PFSK-1 (cell line): Measurements from ENCODE around the gene KHNYN. TPM values are rescaled to one million over a fixed set of nuclear protein-coding genes. Genes with fewer than 3 reads are reported as not detected.
A peak's percentile ranks its signal among the peaks of the same experiment; 100 is the strongest.

Experiments used
- FOXP2 ChIP-seq: optimal IDR thresholded peaks from 2 replicates; pipeline ENCODE3; 2011; ENCODE audit warnings: borderline replicate concordance, control low read depth, inconsistent platforms; ENCODE audit not compliant: insufficient read depth; ENCODE audit errors: extremely low read length, extremely low read depth
- POLR2AphosphoS5 ChIP-seq: IDR thresholded peaks from 2 replicates; pipeline ENCODE4 v1.6.1; 2012; ENCODE audit warnings: low read depth, mild to moderate bottlenecking, control low read depth, low read length, moderate library complexity
- SIN3A ChIP-seq: IDR thresholded peaks from 2 replicates; pipeline ENCODE4 v1.6.1; 2012; ENCODE audit warnings: mild to moderate bottlenecking, low read length, moderate library complexity, borderline replicate concordance; ENCODE audit not compliant: insufficient read depth
- TAF1 ChIP-seq: IDR thresholded peaks from 2 replicates; pipeline ENCODE4 v1.6.1; 2012; ENCODE audit warnings: low read length, control low read depth, borderline replicate concordance; ENCODE audit not compliant: insufficient read depth
- polyA plus RNA-seq: library from polyadenylated mRNA; unstranded; fragments of >200 nt; gene quantifications from one replicate; pipeline ENCODE4 v1.2.1, GENCODE V29; 2012; ENCODE audit warnings: low read depth, missing spikeins; ENCODE audit not compliant: insufficient read length
- TF ChIP-seq, protein P1 (sequence below), 2 experiments: IDR thresholded peaks; 2 replicates each; pipeline versions ENCODE4 v1.6.1 to v1.8.0; 2011 to 2012; ENCODE audit warnings: low read depth in 2 of 2, low read length in 2 of 2, control low read depth in 1 of 2, inconsistent platforms in 1 of 2, mild to moderate bottlenecking in 1 of 2, moderate library complexity in 1 of 2; ENCODE audit not compliant: insufficient read depth in 1 of 2

Gene KHNYN
- polyA plus RNA-seq: 31.6 TPM

DNA sequence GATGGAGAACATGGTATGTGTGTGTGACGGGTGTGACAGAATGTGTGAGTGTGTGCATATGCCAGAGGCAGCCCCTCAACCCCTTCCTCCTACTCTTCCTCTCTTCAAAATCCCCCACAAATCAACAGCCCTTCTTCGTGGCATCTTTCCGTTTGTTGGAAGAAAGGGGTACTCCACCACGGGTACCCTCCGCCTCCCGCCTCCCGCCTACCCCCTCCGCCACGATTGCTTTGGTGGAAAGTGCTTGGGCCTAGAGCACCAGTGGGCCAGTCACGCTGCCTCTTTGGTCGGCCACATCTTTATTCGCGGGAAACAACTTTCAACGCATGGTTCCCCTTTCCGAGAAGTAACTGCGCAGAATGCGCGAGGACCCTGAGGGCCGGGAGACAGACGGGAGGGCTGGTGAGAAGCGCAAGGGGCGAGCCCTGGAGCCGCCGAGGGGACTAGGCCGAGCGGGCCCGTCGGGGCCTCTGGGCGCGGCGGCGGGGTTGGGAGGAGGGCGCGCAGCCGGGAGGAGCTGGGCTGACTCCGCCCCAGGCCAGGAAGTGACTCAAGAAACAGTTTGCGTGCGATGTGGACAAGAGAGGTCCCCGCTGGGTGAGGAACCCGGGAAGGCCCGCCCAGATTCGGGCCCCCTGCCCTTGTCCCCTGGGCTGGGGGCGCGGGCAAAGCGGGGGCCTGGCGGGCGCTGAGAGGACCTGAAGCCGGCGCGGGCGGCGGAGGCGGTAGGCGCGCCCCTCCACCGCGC lies at the start of gene KHNYN, which contains the start of gene CBLN3:
Gene KHNYN (plus strand): TSS at position 560 of the 748 bp plus-strand sequence. CDS start 777 bp downstream, outside the sequence.
Gene CBLN3 (minus strand): TSS at position 274 of the 748 bp plus-strand sequence. CDS start 614 bp downstream, outside the sequence.
- peak; percentile 72 for TF ChIP-seq FOXP2
- TF ChIP-seq POLR2AphosphoS5: peak; percentile 68
- TF ChIP-seq TAF1: no peak

DNA sequence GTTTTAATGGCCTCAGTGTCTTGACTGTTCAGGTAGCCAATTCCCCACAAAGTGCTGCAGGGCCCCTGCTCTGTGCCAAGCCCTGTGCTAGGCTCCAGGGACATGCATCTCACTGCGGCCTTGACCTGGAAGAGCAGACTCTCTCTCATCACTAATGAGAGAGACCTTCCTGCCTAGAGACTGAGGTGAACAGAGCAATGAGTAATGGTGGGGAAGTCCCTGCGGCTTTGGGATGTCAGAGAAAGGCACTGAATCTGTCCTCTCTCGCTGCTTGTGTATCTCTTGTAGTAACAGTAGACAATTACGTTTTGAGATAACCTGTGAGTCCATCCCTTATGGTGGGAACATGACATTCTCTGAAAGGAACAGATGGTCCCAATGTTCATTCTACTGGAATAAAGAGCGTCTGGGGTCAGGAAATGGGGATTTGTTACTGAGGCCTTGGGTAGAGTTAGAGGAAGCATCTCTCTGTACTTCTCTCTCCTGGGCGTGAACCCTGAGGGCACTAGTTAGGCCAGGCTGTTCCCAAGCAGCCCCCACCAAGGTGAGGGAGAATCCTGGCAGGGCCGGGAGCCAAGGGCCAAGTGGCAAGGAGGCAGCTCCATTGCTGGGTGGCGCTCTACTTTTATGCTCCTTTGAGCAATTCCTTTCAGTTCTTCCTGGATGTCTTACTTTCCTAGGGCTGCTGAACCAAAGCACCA lies 48.2 kb upstream of the KHNYN start:
- TF ChIP-seq POLR2AphosphoS5 (no peak), TAF1 (no peak), FOXP2 (no peak), SIN3A (no peak)
- TF ChIP-seq, protein P1, sequence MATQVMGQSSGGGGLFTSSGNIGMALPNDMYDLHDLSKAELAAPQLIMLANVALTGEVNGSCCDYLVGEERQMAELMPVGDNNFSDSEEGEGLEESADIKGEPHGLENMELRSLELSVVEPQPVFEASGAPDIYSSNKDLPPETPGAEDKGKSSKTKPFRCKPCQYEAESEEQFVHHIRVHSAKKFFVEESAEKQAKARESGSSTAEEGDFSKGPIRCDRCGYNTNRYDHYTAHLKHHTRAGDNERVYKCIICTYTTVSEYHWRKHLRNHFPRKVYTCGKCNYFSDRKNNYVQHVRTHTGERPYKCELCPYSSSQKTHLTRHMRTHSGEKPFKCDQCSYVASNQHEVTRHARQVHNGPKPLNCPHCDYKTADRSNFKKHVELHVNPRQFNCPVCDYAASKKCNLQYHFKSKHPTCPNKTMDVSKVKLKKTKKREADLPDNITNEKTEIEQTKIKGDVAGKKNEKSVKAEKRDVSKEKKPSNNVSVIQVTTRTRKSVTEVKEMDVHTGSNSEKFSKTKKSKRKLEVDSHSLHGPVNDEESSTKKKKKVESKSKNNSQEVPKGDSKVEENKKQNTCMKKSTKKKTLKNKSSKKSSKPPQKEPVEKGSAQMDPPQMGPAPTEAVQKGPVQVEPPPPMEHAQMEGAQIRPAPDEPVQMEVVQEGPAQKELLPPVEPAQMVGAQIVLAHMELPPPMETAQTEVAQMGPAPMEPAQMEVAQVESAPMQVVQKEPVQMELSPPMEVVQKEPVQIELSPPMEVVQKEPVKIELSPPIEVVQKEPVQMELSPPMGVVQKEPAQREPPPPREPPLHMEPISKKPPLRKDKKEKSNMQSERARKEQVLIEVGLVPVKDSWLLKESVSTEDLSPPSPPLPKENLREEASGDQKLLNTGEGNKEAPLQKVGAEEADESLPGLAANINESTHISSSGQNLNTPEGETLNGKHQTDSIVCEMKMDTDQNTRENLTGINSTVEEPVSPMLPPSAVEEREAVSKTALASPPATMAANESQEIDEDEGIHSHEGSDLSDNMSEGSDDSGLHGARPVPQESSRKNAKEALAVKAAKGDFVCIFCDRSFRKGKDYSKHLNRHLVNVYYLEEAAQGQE (IDR thresholded peaks at IDR 0.05; ENCODE audit: insufficient read depth in 1 of 2, low read depth in 2 of 2, low read length in 2 of 2): no peak

DNA sequence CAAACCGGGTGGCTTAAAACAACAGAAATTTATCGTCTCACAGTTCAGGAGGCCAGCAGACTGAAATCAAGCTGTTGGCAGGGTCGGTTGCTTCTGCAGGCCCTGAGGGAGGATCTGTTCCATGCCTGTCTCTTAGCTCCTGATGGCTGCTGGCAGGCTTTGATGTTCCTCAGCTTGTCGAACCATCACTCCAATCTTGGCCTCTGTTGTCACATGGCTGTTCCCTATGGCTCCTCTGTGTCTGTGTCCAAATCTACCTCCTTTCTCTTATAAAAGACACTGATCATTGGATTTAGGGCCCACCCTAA lies 47.7 kb upstream of the KHNYN start:
- no peak for TF ChIP-seq POLR2AphosphoS5
- TF ChIP-seq TAF1: no peak
- TF ChIP-seq, protein P1 (IDR thresholded peaks at IDR 0.05; ENCODE audit: insufficient read depth in 1 of 2, low read depth in 2 of 2, low read length in 2 of 2): no peak
- TF ChIP-seq FOXP2: no peak
- TF ChIP-seq SIN3A: no peak

DNA sequence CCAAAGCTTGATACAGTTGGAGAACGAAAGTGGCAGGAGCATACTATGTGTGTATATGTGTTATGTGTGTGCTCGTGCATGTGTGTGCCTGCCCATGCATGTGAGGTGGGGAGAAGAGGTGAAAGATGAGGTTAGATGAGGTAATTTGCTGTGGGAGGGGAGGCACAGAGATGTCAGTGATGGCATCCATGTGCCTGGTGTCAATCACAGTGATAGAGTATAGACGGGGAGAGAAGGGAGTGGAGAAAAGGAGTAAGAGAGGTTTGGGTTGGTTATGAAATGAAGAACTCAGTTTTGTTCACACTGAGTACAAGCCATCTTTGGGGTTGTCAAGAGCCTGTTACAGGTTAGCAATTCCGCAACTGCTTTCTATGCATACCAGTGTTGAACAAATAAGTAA lies 45.6 kb upstream of the KHNYN start:
- no peak for TF ChIP-seq TAF1
- TF ChIP-seq POLR2AphosphoS5: no peak
- TF ChIP-seq, protein P1 (IDR thresholded peaks at IDR 0.05; ENCODE audit: insufficient read depth in 1 of 2, low read depth in 2 of 2, low read length in 2 of 2): no peak
- TF ChIP-seq FOXP2: no peak
- no peak for TF ChIP-seq SIN3A

DNA sequence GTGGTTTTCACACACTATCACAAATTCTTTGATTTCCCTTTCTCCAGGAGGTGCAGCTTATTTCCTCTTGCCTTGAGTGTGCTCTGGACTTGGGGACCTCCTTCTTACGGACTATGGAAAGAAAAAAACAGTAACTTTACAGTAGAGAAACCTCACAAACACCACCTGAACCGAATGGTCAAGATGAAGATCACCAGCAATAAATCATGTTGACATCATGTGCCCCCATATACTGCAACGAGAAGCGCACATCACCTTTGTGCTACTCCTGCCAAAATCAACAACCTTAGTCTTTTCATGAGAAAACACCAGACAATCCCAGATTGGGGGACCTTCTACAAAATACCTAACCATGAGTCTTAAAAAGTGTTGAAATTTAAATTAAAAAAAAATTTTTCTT lies 44.2 kb upstream of the KHNYN start:
- TF ChIP-seq TAF1 (no peak), POLR2AphosphoS5 (no peak), SIN3A (no peak), FOXP2 (no peak)
- TF ChIP-seq, protein P1 (IDR thresholded peaks at IDR 0.05; ENCODE audit: insufficient read depth in 1 of 2, low read depth in 2 of 2, low read length in 2 of 2): no peak
